Anterior cingulate cortex (tissue), 58 donors: Measurements from ENCODE around the gene ACER3.
"Not testable (repeated sequence)": the region's sequence is repeated elsewhere in the genome, so short reads cannot be mapped to it uniquely, and the experiment has no call there.

Experiments
- DNase-seq, 58 donors: peaks; one replicate each; lab custom pipeline; 2025; lab: John Stamatoyannopoulos, UW

The ACER3 gene

DNA sequence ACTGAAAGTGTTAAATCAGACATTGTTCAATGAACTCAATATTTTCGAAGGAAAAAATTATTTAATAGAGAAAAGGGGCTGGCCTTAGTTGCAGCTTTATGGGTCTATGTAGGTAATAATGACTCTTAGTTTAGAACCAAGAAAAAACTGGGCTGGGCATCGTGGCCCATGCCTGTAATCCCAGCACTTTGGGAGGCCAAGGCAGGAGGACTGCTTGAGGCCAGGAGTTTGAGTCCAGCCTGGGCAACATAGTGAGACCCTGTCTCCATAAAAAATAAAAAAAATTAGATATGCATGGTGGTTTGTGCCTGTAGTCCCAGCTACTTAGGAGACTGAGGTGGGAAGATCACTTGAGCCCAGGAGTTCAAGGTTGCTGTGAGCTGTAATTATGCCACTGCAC, 2.1 kb downstream of the ACER3 start:
- DNase-seq = not testable (repeated sequence)

DNA sequence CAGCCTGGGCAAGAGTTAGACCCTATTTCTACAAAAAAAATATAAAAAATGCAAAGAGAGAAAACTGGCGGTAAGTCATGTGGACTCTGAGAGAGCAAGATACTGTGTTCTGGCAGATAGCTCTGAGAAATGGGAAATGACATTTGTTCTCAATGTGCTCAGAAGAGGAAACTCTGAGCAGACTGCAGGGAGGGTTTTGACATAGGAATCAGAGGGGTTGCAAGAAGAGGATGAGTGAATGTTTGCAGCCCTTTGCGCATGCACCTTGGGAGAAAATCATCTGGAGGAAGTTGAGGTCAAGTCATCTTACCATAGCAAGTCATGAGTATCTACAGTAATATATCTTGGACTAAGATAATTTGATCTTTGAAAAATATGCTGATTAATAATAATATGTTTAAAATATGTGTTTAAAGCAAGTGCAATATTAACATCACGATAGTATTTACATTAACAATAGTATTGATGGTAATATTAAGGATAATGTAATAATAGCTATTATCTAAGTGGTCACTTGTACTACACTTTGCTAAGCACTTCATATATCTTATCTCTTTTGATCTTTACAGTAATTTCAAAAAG, 2.6 kb downstream of the ACER3 start:
- DNase-seq = peak in 2 of 58 donors; percentile 7 to 22

DNA sequence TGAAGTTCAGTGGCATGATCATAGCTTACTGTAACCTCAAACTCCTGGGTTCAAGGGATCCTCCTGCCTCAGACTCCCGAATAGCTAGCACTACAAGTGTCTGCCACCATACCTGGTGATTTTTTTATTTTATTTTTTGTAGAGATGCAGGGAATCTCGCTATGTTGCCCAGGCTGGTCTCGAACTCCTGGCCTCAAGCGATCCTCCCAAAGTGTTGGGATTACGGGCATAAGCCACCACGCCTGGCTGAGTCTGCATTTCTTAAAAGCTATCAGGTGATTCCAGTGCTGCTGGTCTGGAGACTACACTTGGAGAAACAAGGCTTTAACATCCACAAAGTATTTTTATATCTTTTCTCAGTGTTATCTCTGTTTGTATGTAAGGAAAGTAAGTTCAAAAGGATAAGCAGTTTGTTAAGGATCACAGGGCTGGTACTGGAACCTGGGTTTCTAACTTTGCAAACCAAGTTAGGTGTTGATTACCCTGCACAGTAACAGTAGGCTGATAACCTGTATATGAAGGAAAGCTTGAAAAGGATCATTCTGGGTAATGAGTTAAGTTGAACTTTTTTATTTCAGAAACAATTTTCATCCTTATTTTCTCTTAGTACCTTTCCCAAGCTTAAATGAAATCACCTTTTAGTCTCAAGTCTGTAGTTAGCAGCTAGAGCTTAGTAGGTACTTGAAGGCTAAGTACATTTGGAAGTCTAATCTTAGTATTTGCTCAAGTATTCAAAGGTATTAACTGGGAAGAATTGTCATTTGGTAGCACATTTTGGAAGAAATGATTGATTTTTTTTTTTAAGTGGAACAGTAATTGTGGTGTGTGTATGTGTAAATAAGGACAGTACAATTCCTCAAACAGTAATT, 12.5 kb downstream of the ACER3 start:
- no peak for DNase-seq

DNA sequence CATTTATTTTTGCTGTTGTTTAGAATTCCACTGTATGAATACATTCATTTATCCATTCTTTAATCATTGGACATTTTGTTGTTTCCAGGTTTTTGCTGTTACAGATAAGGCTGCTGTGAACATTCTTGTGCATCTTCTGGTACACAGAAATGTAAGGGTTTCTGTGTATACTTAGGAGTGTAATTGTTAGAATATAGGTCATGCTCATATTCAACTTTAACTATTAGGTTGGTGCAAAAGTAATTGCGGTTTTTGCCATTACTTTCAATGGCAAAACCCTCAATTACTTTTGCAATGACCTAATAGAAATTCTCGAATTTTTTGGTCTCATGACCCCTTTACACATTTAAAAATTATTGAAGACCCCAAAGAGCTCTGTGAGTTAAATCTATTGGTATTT, 17.3 kb downstream of the ACER3 start:
- DNase-seq = no peak

DNA sequence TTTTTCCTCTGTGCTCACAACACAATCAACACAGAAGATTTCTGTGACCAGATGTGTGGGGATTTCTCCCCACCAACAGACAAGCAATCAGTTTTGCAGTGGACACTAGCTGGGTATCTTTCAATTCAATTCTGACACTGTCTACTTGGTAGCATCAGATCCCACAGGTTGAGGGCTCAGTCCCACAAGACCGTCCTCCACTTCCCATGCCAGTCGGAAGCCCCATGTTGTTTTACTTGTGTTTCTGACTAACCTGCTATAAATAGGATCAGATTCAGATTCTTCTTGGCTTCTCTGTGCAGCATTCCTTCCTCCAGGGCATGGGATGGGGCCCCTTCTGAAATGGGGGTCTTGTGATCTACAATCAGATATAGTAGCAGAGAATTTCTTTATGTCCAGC, 19.6 kb downstream of the ACER3 start:
- DNase-seq = peak in 15 of 58 donors; percentile 10 to 75 (median 33)

DNA sequence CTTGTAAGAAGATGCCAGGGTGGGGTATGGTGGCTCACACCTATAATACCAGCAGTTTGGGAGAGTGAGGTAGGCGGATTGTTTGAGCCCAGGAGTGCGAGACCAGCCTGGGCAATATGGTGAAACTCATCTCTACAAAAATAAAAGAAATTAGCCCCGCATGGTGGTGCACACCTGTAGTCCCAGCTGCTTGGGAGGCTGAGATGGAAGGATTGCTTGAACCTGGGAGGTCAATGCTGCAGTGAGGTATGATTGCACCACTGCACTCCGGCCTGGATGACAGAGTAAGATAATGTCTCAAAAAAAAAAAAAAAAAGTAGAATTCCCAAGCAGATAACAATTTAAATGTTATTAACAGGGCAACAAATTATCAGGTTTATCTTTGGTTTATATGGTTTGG, 20.2 kb downstream of the ACER3 start:
- no peak for DNase-seq

DNA sequence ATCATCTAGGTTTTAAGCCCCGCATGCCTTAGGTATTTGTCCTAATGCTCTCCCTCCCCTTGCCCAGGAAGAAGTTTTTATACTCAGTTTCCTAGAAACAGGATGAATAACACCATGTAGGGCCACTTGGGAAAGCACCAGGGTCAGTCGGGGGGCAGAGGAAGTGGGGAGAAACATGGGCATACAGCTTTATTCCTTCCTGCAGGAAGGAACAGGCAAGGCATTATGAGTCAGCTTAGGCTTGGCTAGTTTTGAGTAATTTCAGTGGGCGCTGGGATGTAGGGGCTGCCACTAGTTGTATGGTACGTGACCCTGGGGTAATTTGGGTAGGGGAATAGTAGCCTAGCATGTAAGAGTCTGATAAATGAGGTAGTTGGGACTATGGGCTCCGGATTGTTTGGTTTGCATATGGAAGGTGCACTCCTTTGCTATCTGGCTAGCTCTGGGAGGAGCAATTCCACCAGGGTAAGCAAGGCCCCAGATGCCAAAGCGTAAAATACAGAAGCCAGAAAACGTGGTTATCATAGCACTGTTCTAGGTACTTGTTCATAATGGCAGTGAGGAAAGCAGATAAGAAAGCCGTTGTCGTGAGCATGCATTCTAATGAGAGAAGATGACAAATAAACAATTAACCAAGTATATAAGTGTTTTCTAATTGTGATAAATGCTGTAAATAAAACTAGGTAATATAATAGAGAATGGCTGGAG, 24.8 kb downstream of the ACER3 start:
- no peak for DNase-seq

DNA sequence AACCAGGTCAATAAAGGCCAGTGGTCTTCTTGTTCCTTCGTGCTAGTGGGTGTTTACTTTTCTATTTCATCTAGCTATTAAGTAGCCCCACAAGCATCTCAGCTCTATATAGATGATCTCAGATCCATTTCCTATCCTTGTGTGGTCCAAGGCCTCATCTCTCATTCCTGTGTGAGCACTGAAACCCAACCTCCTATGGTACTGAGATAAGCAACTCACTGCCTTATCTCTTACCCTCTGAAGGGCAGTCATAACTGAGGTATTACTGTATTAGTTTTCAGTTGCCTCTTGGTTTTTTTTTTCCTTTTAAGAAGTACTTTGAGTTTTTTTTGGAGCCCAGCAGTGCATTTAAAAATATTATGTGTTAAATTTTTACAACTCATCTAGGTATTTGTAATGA, 28.3 kb downstream of the ACER3 start:
- no peak for DNase-seq

DNA sequence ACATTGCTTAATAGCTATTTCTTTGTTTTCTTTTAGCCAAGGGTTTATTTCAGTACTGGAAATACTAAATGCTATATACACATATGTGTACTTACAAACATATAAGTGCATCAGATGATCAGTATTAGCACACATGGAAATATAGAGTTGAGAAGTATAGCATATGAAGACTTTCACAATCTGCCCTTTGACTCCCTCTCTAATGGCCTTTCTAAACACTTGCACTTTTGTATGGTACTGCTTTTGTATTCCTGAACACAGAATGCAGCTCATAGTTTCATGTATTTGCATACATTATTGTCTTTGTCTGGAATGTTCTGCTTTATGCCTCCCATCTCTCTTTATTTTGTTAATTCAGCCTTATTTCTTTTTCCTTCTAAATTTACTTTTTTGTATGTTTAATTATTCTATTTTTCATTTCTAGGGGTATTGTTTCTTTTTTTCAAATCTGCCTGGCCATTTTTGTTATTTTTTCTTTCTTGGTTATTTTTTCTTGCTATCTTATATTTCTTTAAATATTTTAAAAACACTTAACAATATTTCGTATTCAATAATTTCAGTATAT, 28.8 kb downstream of the ACER3 start:
- peak in 1 of 58 donors; percentile 55 for DNase-seq

DNA sequence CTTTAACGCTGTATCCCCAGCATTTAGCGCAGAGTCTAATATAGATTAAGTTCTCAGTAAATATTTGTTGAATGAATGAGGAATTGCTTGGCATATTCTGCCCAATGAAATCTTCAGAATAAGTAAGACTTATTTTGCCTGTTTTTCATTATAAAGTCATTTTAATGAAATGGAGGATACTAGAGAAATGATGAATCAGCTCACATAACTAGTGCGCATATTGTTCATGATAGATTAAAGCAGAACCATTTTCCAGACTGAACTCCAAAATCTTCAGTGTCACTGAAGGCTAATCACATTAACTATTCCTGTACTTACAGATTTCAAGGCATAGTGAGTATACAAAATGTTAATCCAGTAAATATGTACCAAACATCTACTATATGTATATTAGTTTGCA, 29.6 kb downstream of the ACER3 start:
- no peak for DNase-seq

DNA sequence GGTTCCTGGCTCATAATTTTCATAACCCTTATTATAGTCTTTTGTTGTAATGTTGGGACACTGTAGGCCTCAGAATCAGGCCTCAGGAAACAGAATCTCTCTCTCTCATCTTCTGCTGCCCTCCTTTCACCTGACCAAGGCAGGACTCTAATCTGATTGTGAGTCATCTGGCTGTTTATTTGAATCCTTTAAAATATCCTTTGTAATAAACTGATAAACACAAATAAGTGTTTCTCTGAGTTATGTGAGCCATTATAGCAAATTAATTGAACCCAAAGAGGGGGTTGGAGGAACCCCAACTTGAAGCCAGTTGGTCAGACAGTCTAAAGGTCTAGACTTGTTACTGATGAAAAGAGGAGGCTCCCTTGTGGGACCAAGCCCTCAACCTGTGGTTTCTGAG, 30.6 kb downstream of the ACER3 start:
- no peak for DNase-seq

DNA sequence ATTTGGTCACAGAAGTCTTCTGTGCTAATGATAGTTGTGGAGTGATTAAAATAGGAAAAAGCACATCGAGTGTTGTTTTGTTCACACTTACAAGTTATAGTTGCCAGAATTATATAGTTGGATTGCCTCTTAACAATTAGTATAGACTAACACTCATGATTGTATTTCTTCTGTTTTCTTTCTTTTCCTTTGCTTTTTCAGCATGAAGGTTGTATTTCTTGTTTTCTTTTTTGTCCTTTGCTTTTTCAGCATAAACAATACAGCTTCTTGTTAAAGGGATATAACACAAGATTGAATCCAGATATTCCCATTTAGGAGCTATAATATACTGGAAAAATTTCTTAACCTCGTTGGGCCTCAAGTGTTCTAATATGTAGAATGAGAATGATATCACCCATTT, 31.1 kb downstream of the ACER3 start:
- DNase-seq = no peak

DNA sequence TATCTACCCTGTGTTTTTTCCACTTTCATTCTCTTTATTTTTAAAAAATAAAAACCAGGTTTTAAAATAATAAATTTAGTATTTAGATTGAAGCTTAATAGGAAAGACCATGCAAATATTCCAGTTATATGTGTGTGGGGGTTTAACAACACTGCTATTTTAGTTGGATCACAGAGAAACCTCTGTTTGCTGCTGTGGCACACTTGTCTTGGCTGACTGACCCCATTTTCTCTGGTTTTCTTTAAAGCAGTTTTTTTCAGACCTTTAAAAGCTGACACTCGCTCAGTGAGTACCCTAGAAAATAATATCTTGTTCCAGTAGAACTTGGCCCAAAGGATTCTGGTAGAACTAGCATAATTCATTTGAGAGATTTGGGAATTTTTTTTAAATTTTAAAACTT, 31.6 kb downstream of the ACER3 start:
- peak in 2 of 58 donors; percentile 22 to 33 for DNase-seq

DNA sequence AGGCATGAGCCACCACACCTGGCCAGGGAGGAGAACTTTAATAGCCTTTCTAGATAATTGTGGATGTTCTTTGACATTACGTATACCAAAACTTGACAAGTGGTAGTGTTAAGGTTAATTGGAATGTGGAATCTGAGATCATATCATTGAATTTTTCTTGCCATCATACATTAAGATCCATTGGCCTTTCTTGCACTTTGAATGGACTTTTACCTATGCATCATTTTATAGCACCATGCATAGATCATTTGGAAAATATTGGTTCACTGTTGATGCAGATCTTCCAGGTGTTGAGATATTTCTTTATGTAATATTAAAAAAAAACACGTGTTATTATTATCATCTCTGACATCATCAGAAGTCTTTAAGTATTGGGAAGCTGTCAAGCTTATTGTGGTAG, 36.5 kb downstream of the ACER3 start:
- DNase-seq = no peak

DNA sequence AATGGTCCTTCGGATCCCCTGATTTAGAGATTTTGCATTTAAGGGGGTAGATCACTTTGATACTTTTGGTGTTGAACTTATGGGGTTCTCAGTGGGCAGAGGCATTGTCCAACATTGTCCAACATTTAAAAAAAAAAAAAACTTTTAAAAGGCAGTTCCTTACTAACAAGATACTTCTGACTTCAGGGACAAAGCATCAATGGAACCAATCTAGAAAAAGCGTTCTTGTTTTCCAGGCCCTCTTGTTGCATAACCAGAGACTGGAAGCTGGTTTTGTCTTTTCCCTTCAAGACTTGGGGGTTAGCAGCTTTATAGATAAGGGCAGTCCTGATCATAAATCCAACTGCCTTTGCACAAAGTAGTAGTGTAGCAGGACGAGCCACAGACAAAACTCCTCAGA, 40.4 kb downstream of the ACER3 start:
- DNase-seq = no peak

DNA sequence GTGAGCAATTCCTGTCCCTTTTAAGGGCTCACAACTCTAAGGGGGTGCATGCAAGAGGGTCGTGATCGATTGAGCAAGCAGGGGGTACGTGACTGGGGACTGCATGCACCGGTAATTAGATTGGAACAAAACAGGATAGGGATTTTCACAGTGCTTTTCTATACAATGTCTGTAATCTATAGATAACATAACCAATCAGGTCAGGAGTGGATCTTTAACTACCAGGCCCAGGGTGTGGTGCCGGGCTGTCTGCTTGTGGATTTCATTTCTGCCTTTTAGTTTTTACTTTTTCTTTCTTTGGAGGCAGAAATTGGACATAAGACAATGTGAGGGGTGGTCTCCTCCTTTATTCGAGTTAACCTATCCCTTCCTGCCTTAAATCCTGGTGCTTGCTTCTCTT, 40.9 kb downstream of the ACER3 start:
- not testable (repeated sequence) for DNase-seq

DNA sequence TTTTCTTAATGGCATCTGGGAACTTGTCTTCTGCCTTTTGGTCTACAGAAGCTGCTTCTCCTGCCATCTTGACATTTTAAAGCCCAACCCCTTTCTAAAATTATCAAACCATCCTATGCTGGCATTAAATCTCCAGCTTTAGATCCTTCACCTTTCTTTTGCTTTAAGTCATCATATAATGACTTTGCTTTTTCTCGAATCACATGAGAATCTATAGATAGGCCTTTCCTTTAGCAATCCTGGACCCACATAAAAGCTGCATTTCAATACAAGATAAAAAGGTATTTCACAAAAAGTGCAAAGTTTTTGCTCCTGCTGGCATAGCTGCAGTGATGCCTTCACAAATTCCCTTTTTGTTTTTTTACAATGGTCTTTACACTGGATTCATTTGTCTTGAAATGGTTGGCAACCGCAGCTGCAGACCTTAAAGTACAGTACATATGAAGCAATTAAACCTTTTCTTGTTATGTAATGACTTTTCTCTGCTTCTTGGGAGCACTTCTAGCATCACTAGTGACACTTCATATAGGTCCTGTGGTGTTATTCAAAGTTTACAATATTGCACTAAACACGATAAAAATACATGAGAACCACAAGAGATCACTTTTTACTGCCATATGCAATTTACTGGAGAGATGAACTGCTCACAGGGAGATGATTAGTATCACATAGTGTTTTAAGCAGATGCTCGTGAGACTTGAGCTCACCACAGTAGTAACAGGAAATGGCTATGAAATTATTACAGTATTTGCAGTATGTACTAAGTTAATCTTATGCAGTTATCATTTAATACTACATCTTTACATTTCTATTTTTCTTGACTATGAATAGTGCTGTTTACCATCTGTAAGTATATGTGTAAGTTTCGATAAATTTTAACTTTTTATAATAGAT, 41.6 kb downstream of the ACER3 start:
- DNase-seq = no peak

DNA sequence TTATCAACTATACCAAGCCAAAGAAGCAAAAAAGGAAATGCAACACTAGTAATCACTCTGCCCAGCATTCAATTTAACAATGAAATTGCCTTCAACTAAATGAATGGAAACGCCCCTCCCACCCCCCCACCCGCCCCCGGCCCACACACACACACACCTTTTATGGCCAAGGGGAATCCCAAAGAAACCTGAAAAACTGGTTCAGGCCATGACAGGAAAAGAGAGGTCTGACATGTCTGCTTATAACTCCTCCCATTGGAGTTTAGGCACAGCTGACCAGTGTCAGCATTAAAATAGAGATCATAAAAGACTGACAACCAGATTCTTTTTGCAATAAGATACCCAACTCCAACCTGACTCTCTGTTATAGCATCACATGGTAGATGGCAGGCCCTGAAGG, 42.6 kb downstream of the ACER3 start:
- no peak for DNase-seq

DNA sequence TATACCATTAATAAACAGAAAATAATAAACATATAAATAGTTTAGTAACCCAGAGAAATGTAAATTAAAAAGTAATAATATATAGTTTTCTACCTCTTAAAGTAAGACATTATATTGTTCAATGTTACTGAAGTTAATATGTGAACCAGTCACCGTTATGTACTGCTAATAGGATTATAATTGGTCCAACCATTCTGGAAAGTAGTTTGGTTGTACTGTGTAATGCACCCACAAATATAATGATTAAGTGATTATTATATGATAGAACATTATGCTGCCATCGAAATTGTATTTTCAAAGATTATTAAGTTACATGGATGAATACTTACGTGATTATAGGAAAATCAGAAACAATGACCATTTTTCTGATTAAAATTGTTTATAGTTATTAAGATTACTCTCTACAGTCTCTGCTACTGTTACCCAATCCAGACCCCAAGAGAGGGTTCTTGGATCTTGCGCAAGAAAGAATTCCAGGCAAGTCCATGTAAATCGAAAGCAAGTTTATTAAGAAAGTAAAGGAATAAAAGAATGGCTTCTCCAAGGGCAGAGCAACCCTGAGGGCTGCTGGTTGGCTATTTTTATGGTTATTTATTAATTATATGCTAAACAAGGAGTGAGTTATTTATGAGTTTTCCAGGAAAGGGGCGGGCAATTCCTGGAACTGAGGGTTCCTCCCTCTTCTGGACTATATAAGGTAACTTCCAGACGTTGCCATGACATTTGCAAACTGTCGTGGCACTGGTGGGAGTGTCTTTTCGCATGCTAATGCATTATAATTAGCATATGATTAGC, 50.1 kb downstream of the ACER3 start:
- DNase-seq = no peak
